Measurements from ENCODE around the gene COL6A3.
"Not testable (repeated sequence)": the region's sequence is repeated elsewhere in the genome, so short reads cannot be mapped to it uniquely, and the experiment has no call there.

Gene COL6A3

GRCh38 chr2:237412646-237412987 lies 1.3 kb downstream of the COL6A3 start:
- DNase-seq, result no peak

GRCh38 chr2:237411683-237412423 lies 2.1 kb downstream of the COL6A3 start:
- DNase-seq, result no peak

- no peak for DNase-seq
These were observed 2.8 kb downstream of the COL6A3 start for GRCh38 chr2:237411092-237411601.

- not testable (repeated sequence) for DNase-seq
These were observed 4.7 kb downstream of the COL6A3 start for GRCh38 chr2:237409263-237409662.

- DNase-seq, result no peak
These were observed 5.5 kb downstream of the COL6A3 start for GRCh38 chr2:237408335-237409000.

- DNase-seq, result no peak
These were observed 6.3 kb downstream of the COL6A3 start for GRCh38 chr2:237407700-237408099.

- DNase-seq, result no peak
These were observed 7.5 kb downstream of the COL6A3 start for GRCh38 chr2:237406371-237406895.

GRCh38 chr2:237405605-237406004 lies 8.4 kb downstream of the COL6A3 start:
- no peak for DNase-seq

GRCh38 chr2:237405006-237405559 lies 8.9 kb downstream of the COL6A3 start:
- DNase-seq, result no peak

GRCh38 chr2:237404413-237404812 lies 9.6 kb downstream of the COL6A3 start:
- DNase-seq, result no peak

GRCh38 chr2:237403024-237403882 lies 10.7 kb downstream of the COL6A3 start:
- DNase-seq, result no peak

- DNase-seq, result no peak
These were observed 13.8 kb downstream of the COL6A3 start for GRCh38 chr2:237400199-237400598.

- no peak for DNase-seq
These were observed 16.9 kb downstream of the COL6A3 start for GRCh38 chr2:237397072-237397471.

- no peak for DNase-seq
These were observed 20.4 kb downstream of the COL6A3 start for GRCh38 chr2:237393523-237393922.

GRCh38 chr2:237392186-237392585 lies 21.8 kb downstream of the COL6A3 start:
- DNase-seq, result no peak

GRCh38 chr2:237391140-237391539 lies 22.8 kb downstream of the COL6A3 start:
- DNase-seq, result no peak

GRCh38 chr2:237390235-237390634 lies 23.7 kb downstream of the COL6A3 start:
- DNase-seq, result no peak

- DNase-seq, result no peak
These were observed 24.1 kb downstream of the COL6A3 start for GRCh38 chr2:237389831-237390230.

GRCh38 chr2:237388036-237388435 lies 25.9 kb downstream of the COL6A3 start:
- DNase-seq, result no peak

GRCh38 chr2:237384672-237385020 lies 29.3 kb downstream of the COL6A3 start:
- no peak for DNase-seq

- no peak for DNase-seq
These were observed 29.8 kb downstream of the COL6A3 start for GRCh38 chr2:237383991-237384671.

GRCh38 chr2:237380768-237381167 lies 33.2 kb downstream of the COL6A3 start:
- DNase-seq, result no peak
